K562 (cell line): ENCODE results near the gene PTCRA. TPM values are rescaled to one million over a fixed set of nuclear protein-coding genes. Genes with fewer than 3 reads are reported as not detected.

ENCODE experiments used
- FIP1L1 ChIP-seq: fragments of 200-400 bp; formaldehyde crosslinking; IDR thresholded peaks from 2 replicates; pipeline ENCODE4 v1.6.1; 2018; ENCODE audit warnings: mild to moderate bottlenecking, low read depth, low read length; ENCODE audit not compliant: poor library complexity, severe bottlenecking
- HCFC1 ChIP-seq: IDR thresholded peaks from 2 replicates; pipeline ENCODE4 v1.6.1; 2012; ENCODE audit warnings: low read depth, low read length, improper control_type of control experiment
- IRF2 ChIP-seq: sonication (generic); formaldehyde crosslinking; IDR thresholded peaks from 2 replicates; pipeline ENCODE4 v1.8.1; 2022; ENCODE audit warnings: mild to moderate bottlenecking, missing genetic modification reagents
- MYBL2 ChIP-seq, 2 experiments: fragments of 450-650 bp in 1 of 2; sonication (generic) in 1 of 2; formaldehyde crosslinking in 1 of 2; IDR thresholded peaks; 2 replicates each; pipeline versions ENCODE4 v1.6.1 to v1.8.1; 2017 to 2022; ENCODE audit warnings: borderline replicate concordance in 1 of 2, inconsistent platforms in 1 of 2, low read depth in 1 of 2, mild to moderate bottlenecking in 1 of 2, missing genetic modification reagents in 1 of 2, moderate library complexity in 1 of 2
- NONO ChIP-seq, 2 experiments: fragments of 200-400 bp in 1 of 2; fragments of 450-650 bp in 1 of 2; formaldehyde crosslinking in 1 of 2; IDR thresholded peaks; 2 replicates each; pipeline ENCODE4 v1.6.1; 2017; ENCODE audit warnings: low read depth in 2 of 2, mild to moderate bottlenecking in 2 of 2, moderate library complexity in 2 of 2, low read length in 1 of 2
- NR2F6 ChIP-seq: fragments of 450-650 bp; formaldehyde crosslinking; IDR thresholded peaks from 2 replicates; pipeline ENCODE4 v1.4.0; 2020; ENCODE audit warnings: mild to moderate bottlenecking
- POLR2AphosphoS5 ChIP-seq: IDR thresholded peaks from 2 replicates; pipeline ENCODE4 v1.6.1; 2011; ENCODE audit warnings: mild to moderate bottlenecking, low read depth, low read length, moderate library complexity; ENCODE audit not compliant: control insufficient read depth, insufficient read depth
- TARDBP ChIP-seq: fragments of 450-650 bp; IDR thresholded peaks from 2 replicates; pipeline ENCODE4 v1.6.1; 2016
- TBL1XR1 ChIP-seq, 2 experiments: IDR thresholded peaks; 2 replicates each; pipeline ENCODE4 v1.6.1; 2012; ENCODE audit warnings: improper control_type of control experiment in 2 of 2, low read length in 2 of 2, mild to moderate bottlenecking in 1 of 2
- YY1 ChIP-seq, 3 experiments: IDR thresholded peaks; 2 replicates each; pipeline ENCODE4 v1.6.1; 2011; ENCODE audit warnings: low read length in 2 of 3, mild to moderate bottlenecking in 2 of 3, moderate library complexity in 2 of 3, borderline replicate concordance in 1 of 3, control low read depth in 1 of 3, low read depth in 1 of 3; ENCODE audit not compliant: insufficient read depth in 3 of 3, insufficient replicate concordance in 2 of 3, control insufficient read depth in 1 of 3, insufficient read length in 1 of 3; ENCODE audit errors: extremely low read depth in 1 of 3
- ZNF24 ChIP-seq: fragments of 450-650 bp; IDR thresholded peaks from 2 replicates; pipeline ENCODE4 v1.6.1; 2016
- ZNF778 ChIP-seq: fragments of 450-650 bp; formaldehyde crosslinking; IDR thresholded peaks from 2 replicates; pipeline ENCODE4 v1.4.0; 2020; ENCODE audit warnings: mild to moderate bottlenecking, moderate library complexity
- polyA plus RNA-seq, 8 experiments: library from polyadenylated mRNA; depleted of rRNA in 4 of 8; stranded (reverse) in 5 of 8; unstranded in 3 of 8; fragments of >200 nt; fragmentation: Nextera tagmentation in 2 of 8; fragmentation: Illumina TruSeq in 1 of 8; extraction: Ambion mirVana in 2 of 8; extraction: Trizol in 1 of 8; gene quantifications; 2 replicates each; pipeline versions ENCODE4 v1.2.1 to v1.2.3, GENCODE V29; 2011 to 2014; ENCODE audit warnings: inconsistent platforms in 1 of 8, missing spikeins in 1 of 8
- total RNA-seq, 7 experiments: library from RNA; depleted of rRNA in 6 of 7; stranded (reverse); fragments of >200 nt in 6 of 7; fragmentation: Illumina TruSeq in 2 of 7; extraction: Trizol in 2 of 7; gene quantifications; 2 replicates each; pipeline versions ENCODE4 v1.2.1 to v1.2.3, GENCODE V29; 2011 to 2021; ENCODE audit warnings: low replicate concordance in 1 of 7
- TF ChIP-seq, protein P1 (sequence below): fragments of 250-450 bp; sonication (Bioruptor Pico); IDR thresholded peaks from 2 replicates; pipeline ENCODE4 v1.5.0; 2021; ENCODE audit warnings: mild to moderate bottlenecking, borderline replicate concordance
- TF ChIP-seq, protein P2 (sequence below): fragments of 250-450 bp; sonication (Bioruptor Pico); IDR thresholded peaks from 2 replicates; pipeline ENCODE4 v1.4.0; 2020
- TF ChIP-seq, protein P3 (sequence below): fragments of 250-450 bp; sonication (Bioruptor Pico); IDR thresholded peaks from 2 replicates; pipeline ENCODE4 v1.8.0; 2021; ENCODE audit warnings: moderate library complexity, mild to moderate bottlenecking, inconsistent platforms

The PTCRA gene
- total and polyA plus RNA-seq, 9 of the 15 experiments (the other 6 are each of a cell fraction or from before 2014, with no cell fraction given), result 0.21 TPM; not detected in 8

DNA sequence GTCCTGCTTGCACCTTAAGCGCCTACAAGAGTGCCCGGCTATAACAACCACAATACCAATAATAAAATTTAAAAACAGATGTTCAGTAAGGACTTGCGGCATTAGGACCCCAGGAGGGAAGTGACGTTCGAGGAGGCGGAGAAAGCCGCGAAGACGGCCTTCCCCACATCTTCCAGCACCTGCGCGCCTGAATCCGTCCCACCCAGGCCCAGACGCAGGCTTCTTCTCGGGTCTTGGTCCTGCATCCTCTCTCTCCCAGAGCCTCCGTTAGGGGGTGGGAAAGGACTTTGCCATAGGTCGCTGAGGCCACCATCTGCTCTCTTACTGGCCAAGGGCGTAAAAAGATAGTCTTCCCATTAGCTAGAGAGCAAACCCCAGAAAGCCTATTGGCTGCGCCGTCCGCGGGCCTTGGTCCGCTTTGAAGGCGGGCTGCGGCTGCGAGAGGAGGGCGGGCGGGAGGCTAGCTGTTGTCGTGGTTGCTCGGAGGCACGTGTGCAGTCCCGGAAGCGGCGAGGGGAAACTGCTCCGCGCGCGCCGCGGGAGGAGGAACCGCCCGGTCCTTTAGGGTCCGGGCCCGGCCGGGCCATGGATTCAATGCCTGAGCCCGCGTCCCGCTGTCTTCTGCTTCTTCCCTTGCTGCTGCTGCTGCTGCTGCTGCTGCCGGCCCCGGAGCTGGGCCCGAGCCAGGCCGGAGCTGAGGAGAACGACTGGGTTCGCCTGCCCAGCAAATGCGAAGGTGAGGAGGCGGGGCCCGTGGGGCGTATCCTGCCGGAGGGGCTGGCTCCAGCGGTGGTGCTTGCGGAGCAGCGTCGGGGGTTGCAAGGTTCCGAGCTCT is 13.3 kb downstream of the PTCRA start, which contains the start of gene CNPY3 (continued):
- TF ChIP-seq MYBL2 (IDR thresholded peaks at IDR 0.05; ENCODE audit: low read depth) (peak; percentile 76), MYBL2 (CRISPR knock-in tag; IDR thresholded peaks at IDR 0.05; ENCODE audit: borderline replicate concordance) (no peak), NONO (IDR thresholded peaks at IDR 0.05; ENCODE audit: low read depth in 2 of 2, low read length in 1 of 2) (peak in 1 of 2 experiments; percentile 32; a peak in 2 of 4 replicates), HCFC1 (peak; percentile 57), YY1 (IDR thresholded peaks at IDR 0.05; ENCODE audit: borderline replicate concordance in 1 of 3, control insufficient read depth in 1 of 3, extremely low read depth in 1 of 3, insufficient read depth in 3 of 3, insufficient read length in 1 of 3, insufficient replicate concordance in 2 of 3, low read depth in 1 of 3, low read length in 2 of 3) (peak in 1 of 3 experiments; percentile 11), FIP1L1 (peak; percentile 89), TARDBP (no peak; the same call in 1 of the 2 replicates), ZNF778 (CRISPR knock-in tag) (no peak), NR2F6 (CRISPR knock-in tag) (no peak), IRF2 (CRISPR knock-in tag) (no peak), ZNF24 (peak; percentile 8; the same call in 1 of the 2 replicates), TBL1XR1 (IDR thresholded peaks at IDR 0.05; ENCODE audit: low read length in 2 of 2) (no peak; a peak in 2 of 4 replicates), POLR2AphosphoS5 (peak; percentile 32; the same call in 1 of the 2 replicates)
- TF ChIP-seq, protein P1, sequence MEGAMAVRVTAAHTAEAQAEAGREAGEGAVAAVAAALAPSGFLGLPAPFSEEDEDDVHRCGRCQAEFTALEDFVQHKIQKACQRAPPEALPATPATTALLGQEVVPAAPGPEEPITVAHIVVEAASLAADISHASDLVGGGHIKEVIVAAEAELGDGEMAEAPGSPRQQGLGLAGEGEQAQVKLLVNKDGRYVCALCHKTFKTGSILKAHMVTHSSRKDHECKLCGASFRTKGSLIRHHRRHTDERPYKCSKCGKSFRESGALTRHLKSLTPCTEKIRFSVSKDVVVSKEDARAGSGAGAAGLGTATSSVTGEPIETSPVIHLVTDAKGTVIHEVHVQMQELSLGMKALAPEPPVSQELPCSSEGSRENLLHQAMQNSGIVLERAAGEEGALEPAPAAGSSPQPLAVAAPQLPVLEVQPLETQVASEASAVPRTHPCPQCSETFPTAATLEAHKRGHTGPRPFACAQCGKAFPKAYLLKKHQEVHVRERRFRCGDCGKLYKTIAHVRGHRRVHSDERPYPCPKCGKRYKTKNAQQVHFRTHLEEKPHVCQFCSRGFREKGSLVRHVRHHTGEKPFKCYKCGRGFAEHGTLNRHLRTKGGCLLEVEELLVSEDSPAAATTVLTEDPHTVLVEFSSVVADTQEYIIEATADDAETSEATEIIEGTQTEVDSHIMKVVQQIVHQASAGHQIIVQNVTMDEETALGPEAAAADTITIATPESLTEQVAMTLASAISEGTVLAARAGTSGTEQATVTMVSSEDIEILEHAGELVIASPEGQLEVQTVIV (CRISPR knock-in tag), result no peak
- TF ChIP-seq, protein P2, sequence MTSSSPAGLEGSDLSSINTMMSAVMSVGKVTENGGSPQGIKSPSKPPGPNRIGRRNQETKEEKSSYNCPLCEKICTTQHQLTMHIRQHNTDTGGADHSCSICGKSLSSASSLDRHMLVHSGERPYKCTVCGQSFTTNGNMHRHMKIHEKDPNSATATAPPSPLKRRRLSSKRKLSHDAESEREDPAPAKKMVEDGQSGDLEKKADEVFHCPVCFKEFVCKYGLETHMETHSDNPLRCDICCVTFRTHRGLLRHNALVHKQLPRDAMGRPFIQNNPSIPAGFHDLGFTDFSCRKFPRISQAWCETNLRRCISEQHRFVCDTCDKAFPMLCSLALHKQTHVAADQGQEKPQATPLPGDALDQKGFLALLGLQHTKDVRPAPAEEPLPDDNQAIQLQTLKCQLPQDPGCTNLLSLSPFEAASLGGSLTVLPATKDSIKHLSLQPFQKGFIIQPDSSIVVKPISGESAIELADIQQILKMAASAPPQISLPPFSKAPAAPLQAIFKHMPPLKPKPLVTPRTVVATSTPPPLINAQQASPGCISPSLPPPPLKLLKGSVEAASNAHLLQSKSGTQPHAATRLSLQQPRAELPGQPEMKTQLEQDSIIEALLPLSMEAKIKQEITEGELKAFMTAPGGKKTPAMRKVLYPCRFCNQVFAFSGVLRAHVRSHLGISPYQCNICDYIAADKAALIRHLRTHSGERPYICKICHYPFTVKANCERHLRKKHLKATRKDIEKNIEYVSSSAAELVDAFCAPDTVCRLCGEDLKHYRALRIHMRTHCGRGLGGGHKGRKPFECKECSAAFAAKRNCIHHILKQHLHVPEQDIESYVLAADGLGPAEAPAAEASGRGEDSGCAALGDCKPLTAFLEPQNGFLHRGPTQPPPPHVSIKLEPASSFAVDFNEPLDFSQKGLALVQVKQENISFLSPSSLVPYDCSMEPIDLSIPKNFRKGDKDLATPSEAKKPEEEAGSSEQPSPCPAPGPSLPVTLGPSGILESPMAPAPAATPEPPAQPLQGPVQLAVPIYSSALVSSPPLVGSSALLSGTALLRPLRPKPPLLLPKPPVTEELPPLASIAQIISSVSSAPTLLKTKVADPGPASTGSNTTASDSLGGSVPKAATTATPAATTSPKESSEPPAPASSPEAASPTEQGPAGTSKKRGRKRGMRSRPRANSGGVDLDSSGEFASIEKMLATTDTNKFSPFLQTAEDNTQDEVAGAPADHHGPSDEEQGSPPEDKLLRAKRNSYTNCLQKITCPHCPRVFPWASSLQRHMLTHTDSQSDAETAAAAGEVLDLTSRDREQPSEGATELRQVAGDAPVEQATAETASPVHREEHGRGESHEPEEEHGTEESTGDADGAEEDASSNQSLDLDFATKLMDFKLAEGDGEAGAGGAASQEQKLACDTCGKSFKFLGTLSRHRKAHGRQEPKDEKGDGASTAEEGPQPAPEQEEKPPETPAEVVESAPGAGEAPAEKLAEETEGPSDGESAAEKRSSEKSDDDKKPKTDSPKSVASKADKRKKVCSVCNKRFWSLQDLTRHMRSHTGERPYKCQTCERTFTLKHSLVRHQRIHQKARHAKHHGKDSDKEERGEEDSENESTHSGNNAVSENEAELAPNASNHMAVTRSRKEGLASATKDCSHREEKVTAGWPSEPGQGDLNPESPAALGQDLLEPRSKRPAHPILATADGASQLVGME (CRISPR knock-in tag), result 0 out of 2 replicates have a peak, but pooled peaks have one; percentile 23
- TF ChIP-seq, protein P3, sequence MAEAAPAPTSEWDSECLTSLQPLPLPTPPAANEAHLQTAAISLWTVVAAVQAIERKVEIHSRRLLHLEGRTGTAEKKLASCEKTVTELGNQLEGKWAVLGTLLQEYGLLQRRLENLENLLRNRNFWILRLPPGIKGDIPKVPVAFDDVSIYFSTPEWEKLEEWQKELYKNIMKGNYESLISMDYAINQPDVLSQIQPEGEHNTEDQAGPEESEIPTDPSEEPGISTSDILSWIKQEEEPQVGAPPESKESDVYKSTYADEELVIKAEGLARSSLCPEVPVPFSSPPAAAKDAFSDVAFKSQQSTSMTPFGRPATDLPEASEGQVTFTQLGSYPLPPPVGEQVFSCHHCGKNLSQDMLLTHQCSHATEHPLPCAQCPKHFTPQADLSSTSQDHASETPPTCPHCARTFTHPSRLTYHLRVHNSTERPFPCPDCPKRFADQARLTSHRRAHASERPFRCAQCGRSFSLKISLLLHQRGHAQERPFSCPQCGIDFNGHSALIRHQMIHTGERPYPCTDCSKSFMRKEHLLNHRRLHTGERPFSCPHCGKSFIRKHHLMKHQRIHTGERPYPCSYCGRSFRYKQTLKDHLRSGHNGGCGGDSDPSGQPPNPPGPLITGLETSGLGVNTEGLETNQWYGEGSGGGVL (CRISPR knock-in tag), result no peak
